Measurements from ENCODE around the gene KCNT2. TPM values are rescaled to one million over a fixed set of nuclear protein-coding genes. Genes with fewer than 3 reads are reported as not detected.

KCNT2 gene
- total and polyA plus RNA-seq, 2 of the 8 experiments (the other 6 are each of a cell fraction or from before 2014, with no cell fraction given): 2.3 to 10.2 TPM

GRCh38 chr1:196466166-196466565, 142.1 kb downstream of the KCNT2 start:
- no peak overlapping the region for H4K5ac ChIP-seq (ENCODE audit: insufficient read length, low read depth, low read length)
- H3K79me2 ChIP-seq (ENCODE audit: control insufficient read depth in 1 of 2, insufficient read depth in 2 of 2, low read length in 2 of 2): no peaks in the 10 kb centered on the region
- H3K56ac ChIP-seq (replicated peaks; ENCODE audit: insufficient read length, low read depth, low read length): no peak overlapping the region
- no peak overlapping the region for H2BK12ac ChIP-seq (ENCODE audit: low read depth, low read length)
- peaks cover 0 to 11% (median 3%) of the 10 kb centered on the region in 4 experiments; a peak in 3 of 8 replicates for H3K36me3 ChIP-seq (ENCODE audit: control insufficient read depth in 2 of 4, insufficient read depth in 4 of 4, low read length in 3 of 4)
- H3K23ac ChIP-seq (ENCODE audit: insufficient read length): no peak overlapping the region
- no peak overlapping the region for H2BK15ac ChIP-seq (ENCODE audit: low read length)
- DNase-seq (ENCODE audit: low read depth in 1 of 2, low spot score in 2 of 2) (no peak), FAIRE-seq (no peak)
- 92% methylated on average over 2 of the region's 2 CpGs; no CpG with 5 or more reads in 1 of the 2 experiments for WGBS, 2 experiments (ENCODE audit: extremely low coverage in 1 of 2, insufficient coverage in 1 of 2, insufficient read length in 1 of 2, insufficient replicate concordance in 2 of 2, low coverage in 1 of 2, low lambda C conversion rate in 2 of 2, missing lambda C conversion rate in 1 of 2)
- no peaks in the 10 kb centered on the region for H3K4me1 ChIP-seq (replicated peaks in 1 of 4; ENCODE audit: control insufficient read depth in 3 of 4, insufficient read depth in 4 of 4, low read length in 3 of 4)
- H3K9ac ChIP-seq (replicated peaks in 1 of 4; ENCODE audit: extremely low read depth in 1 of 4, low read depth in 3 of 4, low read length in 3 of 4): no peak overlapping the region
- no peak overlapping the region for H2BK20ac ChIP-seq (ENCODE audit: low read length)
- no peak overlapping the region for H3K27ac ChIP-seq (ENCODE audit: low read depth, low read length)
- no peaks in the 10 kb centered on the region for H3K9me3 ChIP-seq (ENCODE audit: insufficient read depth in 2 of 2, low read depth in 1 of 2, low read length in 1 of 2)
- H2AK5ac ChIP-seq (ENCODE audit: low read depth, low read length): no peak overlapping the region
- H3K4ac ChIP-seq (replicated peaks; ENCODE audit: insufficient read length, low read depth, low read length): no peak overlapping the region
- H3K23me2 ChIP-seq (ENCODE audit: low read depth, low read length): no peaks in the 10 kb centered on the region
- H3K18ac ChIP-seq (ENCODE audit: extremely low read depth, low read length): no peak overlapping the region
- H4K20me1 ChIP-seq (replicated peaks in 1 of 2; ENCODE audit: control insufficient read depth in 1 of 2, insufficient read depth in 2 of 2, low read length in 2 of 2): no peaks in the 10 kb centered on the region
- no peaks in the 10 kb centered on the region for H3K79me1 ChIP-seq (ENCODE audit: low read depth, low read length)
- TF ChIP-seq TAF1 (IDR thresholded peaks at IDR 0.05; ENCODE audit: low read depth, low read length) (no peak), POLR2A (IDR thresholded peaks at IDR 0.05; ENCODE audit: control extremely low read depth in 1 of 2, low read depth in 2 of 2, low read length in 2 of 2) (no peak), FOSL1 (IDR thresholded peaks at IDR 0.05; ENCODE audit: insufficient read depth, low read depth, low read length) (no peak), SIN3A (conservative IDR thresholded peaks at IDR 0.05 in 1 of 2, IDR thresholded peaks at IDR 0.05 in 1 of 2; ENCODE audit: low read depth in 1 of 2, low read length in 2 of 2) (no peak), RXRA (IDR thresholded peaks at IDR 0.05; ENCODE audit: insufficient read depth, low read depth, low read length) (no peak), CHD1 (IDR thresholded peaks at IDR 0.05; ENCODE audit: low read depth, low read length) (no peak), E2F6 (IDR thresholded peaks at IDR 0.05) (no peak), CBX5 (IDR thresholded peaks at IDR 0.05; ENCODE audit: low read depth, low read length) (no peak), JUND (IDR thresholded peaks at IDR 0.05; ENCODE audit: low read length) (no peak), BRCA1 (IDR thresholded peaks at IDR 0.05; ENCODE audit: low read depth, low read length) (no peak), KDM5A (IDR thresholded peaks at IDR 0.05; ENCODE audit: low read length) (no peak), RFX5 (IDR thresholded peaks at IDR 0.05; ENCODE audit: borderline replicate concordance, low read depth, low read length) (no peak), MAX (IDR thresholded peaks at IDR 0.05) (no peak), ZNF274 (IDR thresholded peaks at IDR 0.05; ENCODE audit: borderline replicate concordance, extremely low read depth, low read length) (no peak)
- H4K91ac ChIP-seq (replicated peaks; ENCODE audit: insufficient read length, low read length): no peak overlapping the region
- no peak overlapping the region for H3K4me2 ChIP-seq (ENCODE audit: insufficient read depth in 1 of 2, low read depth in 2 of 2, low read length in 2 of 2)
- no peak overlapping the region for H2BK5ac ChIP-seq (ENCODE audit: low read depth, low read length)
- CTCF ChIA-PET (ENCODE audit: partially characterized antibody): interaction anchor here (1.0 kb wide), 1 partner anchor 122 kb away, joined by 3 read pairs; no protein-coding TSS in a partner anchor
- H2BK120ac ChIP-seq (replicated peaks; ENCODE audit: low read depth, low read length): no peak overlapping the region
- H3K27me3 ChIP-seq (replicated peaks in 1 of 4; ENCODE audit: control insufficient read depth in 3 of 4, extremely low read depth in 1 of 4, insufficient read depth in 3 of 4, low read length in 3 of 4): no peaks in the 10 kb centered on the region
- H2AFZ ChIP-seq (ENCODE audit: low read length): no peak overlapping the region
- H3K14ac ChIP-seq (ENCODE audit: insufficient read length): no peak overlapping the region
- H4K8ac ChIP-seq (ENCODE audit: extremely low read depth, insufficient read depth, low read length): no peak overlapping the region
- POLR2A ChIA-PET (ENCODE audit: partially characterized antibody): no interaction called here
- H3K4me3 ChIP-seq (ENCODE audit: extremely low read depth in 1 of 4, insufficient read depth in 2 of 4, low read depth in 3 of 4, low read length in 4 of 4): no peak overlapping the region

Data from H1 (cell line).